ENCODE data around the gene LDLR.
A peak's percentile ranks its signal among the peaks of the same experiment; 100 is the strongest.

The LDLR gene

DNA sequence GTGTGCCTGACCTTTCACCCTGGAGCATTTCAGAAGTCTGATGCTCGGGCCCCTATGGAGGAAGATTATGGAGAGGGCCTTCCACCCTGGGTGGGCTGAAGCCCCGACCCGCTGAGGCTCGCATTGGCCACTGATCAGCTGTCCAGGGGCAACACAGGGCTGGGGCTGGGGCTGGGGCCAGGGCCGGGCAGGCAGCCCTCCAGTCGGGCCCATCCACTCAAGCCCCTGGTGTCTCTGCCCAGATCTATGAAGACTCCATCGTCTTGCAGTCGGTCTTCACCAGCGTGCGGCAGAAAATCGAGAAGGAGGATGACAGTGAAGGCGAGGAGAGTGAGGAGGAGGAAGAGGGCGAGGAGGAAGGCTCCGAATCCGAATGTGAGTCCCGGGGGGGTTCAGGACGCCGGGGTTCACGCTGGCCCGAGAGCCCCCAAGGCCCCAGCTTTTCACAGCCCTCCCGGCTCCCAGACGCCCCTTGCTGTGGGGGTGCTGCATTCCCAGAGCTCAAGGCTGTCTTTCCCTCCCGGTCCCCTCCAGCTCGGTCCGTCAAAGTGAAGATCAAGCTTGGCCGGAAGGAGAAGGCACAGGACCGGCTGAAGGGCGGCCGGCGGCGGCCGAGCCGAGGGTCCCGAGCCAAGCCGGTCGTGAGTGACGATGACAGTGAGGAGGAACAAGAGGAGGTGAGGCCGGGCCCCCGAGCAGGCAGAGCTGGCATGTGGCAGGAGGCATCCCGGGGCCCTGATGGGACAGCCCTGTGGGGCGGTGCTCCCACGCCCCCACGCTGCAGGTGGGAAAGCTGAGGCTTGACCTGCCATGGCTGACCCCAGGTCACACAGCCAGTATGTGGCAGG lies 29.5 kb upstream of the LDLR start:
- no peak overlapping the region for H3K4me3 ChIP-seq (replicated peaks in 1 of 2; ENCODE audit: low read depth in 2 of 2, low read length in 2 of 2)
- DNase-seq (ENCODE audit: low read depth in 2 of 2), result no peak

DNA sequence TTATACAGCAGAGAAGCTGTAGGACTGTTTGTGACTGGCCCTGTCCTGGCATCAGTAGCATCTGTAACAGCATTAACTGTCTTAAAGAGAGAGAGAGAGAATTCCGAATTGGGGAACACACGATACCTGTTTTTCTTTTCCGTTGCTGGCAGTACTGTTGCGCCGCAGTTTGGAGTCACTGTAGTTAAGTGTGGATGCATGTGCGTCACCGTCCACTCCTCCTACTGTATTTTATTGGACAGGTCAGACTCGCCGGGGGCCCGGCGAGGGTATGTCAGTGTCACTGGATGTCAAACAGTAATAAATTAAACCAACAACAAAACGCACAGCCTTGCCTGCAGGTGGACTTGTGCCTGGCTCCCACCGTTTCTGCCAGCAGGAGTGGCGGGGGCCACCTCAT lies 27.3 kb upstream of the LDLR start:
- H3K4me3 ChIP-seq (replicated peaks in 1 of 2; ENCODE audit: low read depth in 2 of 2, low read length in 2 of 2), result no peak overlapping the region
- TF ChIP-seq, protein P1, sequence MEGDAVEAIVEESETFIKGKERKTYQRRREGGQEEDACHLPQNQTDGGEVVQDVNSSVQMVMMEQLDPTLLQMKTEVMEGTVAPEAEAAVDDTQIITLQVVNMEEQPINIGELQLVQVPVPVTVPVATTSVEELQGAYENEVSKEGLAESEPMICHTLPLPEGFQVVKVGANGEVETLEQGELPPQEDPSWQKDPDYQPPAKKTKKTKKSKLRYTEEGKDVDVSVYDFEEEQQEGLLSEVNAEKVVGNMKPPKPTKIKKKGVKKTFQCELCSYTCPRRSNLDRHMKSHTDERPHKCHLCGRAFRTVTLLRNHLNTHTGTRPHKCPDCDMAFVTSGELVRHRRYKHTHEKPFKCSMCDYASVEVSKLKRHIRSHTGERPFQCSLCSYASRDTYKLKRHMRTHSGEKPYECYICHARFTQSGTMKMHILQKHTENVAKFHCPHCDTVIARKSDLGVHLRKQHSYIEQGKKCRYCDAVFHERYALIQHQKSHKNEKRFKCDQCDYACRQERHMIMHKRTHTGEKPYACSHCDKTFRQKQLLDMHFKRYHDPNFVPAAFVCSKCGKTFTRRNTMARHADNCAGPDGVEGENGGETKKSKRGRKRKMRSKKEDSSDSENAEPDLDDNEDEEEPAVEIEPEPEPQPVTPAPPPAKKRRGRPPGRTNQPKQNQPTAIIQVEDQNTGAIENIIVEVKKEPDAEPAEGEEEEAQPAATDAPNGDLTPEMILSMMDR (IDR thresholded peaks at IDR 0.05; ENCODE audit: low read depth, low read length), result no peak
- DNase-seq (ENCODE audit: low read depth in 2 of 2), result no peak

More for the DNA sequence above, 29.5 kb upstream of the LDLR start:
- TF ChIP-seq, protein P1 (IDR thresholded peaks at IDR 0.05; ENCODE audit: low read depth, low read length), result no peak

DNA sequence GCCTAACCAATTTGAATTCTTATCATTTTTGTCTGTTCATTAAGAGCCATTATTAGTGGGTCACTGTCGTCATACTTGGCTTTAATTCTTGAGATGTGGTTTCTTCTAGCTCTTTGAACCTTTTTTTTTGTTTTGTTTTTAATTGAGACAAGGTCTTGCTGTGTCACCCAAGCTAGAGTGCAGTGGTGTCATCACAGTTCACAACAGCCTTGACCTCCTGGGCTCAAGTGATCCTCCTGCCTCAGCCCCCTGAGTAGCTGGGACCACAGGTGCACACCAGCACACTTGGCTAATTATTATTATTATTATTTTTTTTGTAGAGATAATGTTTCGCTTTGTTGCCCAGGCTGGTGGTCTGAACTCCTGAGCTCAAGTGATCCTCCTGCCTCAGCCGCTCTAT lies 25.8 kb upstream of the LDLR start:
- DNase-seq (ENCODE audit: low read depth in 2 of 2), result no peak
- no peak overlapping the region for H3K4me3 ChIP-seq (replicated peaks in 1 of 2; ENCODE audit: low read depth in 2 of 2, low read length in 2 of 2)
- TF ChIP-seq, protein P1 (IDR thresholded peaks at IDR 0.05; ENCODE audit: low read depth, low read length), result no peak

DNA sequence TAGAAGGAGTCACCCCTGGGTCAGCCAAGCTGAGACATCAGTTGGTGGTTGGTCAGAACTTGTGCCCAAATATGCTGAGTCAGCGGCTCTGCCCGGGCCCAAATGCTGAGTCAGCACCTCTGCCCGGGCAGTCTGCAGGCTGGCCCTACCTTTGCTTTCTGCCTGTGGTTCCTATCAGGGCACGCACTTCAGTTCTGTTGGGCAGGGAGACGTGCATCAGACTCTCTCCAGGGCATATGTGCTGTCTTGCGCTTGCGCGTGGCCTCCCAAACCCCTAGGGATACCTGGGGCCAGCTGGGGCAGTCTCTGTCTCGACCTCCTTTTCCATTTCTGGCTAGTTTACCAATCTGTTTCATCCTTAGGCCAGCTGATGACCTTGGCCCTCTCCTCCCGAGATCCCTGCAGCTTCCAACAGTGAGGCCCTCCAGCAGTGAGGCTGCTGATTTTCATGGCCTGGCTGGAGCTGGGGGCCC lies 24.4 kb upstream of the LDLR start:
- TF ChIP-seq, protein P1 (IDR thresholded peaks at IDR 0.05; ENCODE audit: low read depth, low read length), result no peak
- DNase-seq (ENCODE audit: low read depth in 2 of 2), result peak; percentile 25 to 43
- H3K4me3 ChIP-seq (replicated peaks in 1 of 2; ENCODE audit: low read depth in 2 of 2, low read length in 2 of 2), result no peak overlapping the region

DNA sequence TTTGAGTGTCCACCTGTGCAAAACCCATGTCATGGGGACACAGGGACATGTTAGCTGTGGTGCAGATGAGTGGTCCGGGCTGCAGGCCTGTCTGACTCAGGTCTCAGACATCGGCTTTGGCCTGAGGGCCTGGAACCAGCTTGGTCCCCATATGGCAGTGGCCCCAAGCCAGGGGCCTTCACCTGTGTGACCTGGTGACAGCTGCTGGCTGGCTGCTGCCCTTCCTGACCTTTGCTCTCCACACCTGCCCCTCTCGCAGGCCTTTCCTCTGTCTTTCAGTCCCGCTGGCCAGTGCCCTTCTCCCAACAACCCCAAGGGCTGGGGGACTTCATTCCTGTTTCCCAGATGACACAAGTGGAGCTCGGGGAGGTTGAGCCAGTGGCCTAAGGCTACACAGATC lies 22.9 kb upstream of the LDLR start:
- no peak for DNase-seq (ENCODE audit: low read depth in 2 of 2)
- no peak overlapping the region for H3K4me3 ChIP-seq (replicated peaks in 1 of 2; ENCODE audit: low read depth in 2 of 2, low read length in 2 of 2)
- TF ChIP-seq, protein P1 (IDR thresholded peaks at IDR 0.05; ENCODE audit: low read depth, low read length), result no peak

DNA sequence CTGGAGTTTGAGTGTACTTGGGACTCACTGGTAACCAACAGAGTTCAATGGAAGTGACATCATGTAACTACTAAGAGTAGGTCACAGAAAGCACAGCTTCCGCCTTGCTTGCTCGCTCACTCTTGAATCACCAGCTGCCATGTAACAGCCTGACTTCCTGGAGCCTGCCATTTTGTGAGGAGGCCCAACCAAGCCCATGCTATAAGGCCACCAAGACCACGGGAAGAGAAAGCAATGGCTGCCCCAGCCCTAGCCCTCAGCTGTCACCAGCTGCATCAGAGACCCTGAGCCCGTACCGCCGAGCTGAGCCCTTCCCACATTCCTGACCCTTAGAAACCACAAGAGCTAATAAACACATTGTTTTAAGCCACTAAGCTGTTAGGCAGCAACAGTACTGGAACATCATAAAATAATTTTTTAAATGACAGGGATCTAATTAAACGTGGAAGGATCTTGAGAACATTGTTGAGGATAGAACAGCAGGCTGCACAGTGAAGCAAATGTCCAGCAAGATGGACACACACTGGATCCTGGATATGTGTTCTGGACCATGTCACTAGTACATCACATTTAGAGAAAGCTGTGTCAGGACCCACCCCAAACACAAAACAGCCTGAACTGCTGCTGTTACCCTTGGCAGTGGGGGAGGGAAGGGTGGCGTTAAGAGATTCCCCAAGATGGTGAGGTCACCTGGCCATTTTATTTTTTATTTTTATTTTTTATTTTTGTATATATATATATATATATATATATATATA lies 21.7 kb upstream of the LDLR start:
- H3K4me3 ChIP-seq (replicated peaks in 1 of 2; ENCODE audit: low read depth in 2 of 2, low read length in 2 of 2), result no peak overlapping the region

More for the DNA sequence above, 21.7 kb upstream of the LDLR start:
- DNase-seq (ENCODE audit: low read depth in 2 of 2), result peak in 1 of 2 donors; percentile 30
- TF ChIP-seq, protein P1 (IDR thresholded peaks at IDR 0.05; ENCODE audit: low read depth, low read length), result no peak
